D721Med (cell line): ENCODE measurements around the gene TMEM184C.

Experiments used
- DNase-seq: peaks from one replicate; pipeline ENCODE4 v3.0.0; 2011; ENCODE audit warnings: low spot score; ENCODE audit not compliant: insufficient read length
- FAIRE-seq: peaks from 2 replicates; lab custom pipeline; 2011; peaks lifted over from hg19 to GRCh38; lab: Jason Lieb, UNC
- CTCF ChIP-seq: IDR thresholded peaks from 2 replicates; pipeline ENCODE4 v1.5.1; 2012; ENCODE audit warnings: mild to moderate bottlenecking, control low read depth; ENCODE audit not compliant: insufficient read depth; ENCODE audit errors: missing control alignments

Gene TMEM184C

DNA sequence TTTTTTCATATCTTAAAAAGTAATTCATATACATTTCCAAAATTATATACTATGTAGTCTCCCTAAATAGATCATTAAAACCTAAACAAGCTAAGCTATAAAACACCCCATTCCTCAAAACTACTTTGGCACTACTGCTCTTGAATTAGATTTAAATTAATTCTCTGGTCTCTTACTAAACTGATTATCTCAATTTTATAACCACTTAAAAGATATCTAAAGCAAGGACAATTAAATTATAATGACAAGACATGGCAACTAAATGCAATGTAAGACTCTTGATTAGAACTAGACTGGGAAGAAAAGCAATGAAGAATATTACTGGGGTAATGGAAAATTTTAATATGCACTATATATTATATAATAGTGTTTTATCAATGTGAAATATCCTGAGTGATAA, 27.9 kb downstream of the TMEM184C start:
- FAIRE-seq (no peak), DNase-seq (no peak)
- no peak for TF ChIP-seq CTCF

DNA sequence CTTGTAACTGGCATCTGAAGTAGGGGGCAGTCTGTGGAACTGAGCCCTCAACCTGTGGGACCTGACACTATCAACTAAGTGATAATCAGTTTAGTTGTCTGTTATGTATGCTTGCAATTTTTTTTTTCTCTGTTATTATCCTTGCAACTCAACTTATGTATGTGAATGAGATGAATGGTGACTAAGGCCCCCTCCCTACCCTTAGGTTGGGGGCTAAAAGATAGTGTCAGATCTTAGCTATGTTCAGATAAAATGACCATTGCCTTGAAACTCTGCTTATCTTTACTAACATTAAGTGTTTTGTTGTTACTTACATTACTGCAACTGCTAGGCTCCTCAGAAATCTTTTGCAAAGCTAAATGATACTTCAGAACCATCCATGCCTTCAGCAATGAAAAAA, 31.5 kb downstream of the TMEM184C start:
- FAIRE-seq = no peak
- no peak for TF ChIP-seq CTCF
- DNase-seq = no peak

DNA sequence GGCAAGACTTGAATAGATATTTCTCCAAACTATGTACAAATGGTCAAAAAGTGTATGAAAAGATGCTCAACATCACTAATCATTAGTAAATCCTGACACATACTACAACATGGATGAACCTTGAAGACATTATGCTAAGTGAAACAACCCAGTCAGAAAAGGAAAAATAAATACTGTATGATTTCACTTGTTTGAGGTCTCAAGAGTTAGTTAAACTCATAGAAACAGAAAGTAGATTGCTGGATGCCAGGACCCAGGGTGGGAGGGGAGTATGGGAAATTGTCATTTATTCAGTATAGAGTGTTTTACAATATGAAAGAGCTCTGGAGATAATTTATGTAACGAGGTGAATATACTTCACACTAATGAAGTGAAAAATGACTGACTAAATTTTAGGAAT, 34.4 kb downstream of the TMEM184C start:
- DNase-seq (no peak), FAIRE-seq (peak; percentile 84)
- TF ChIP-seq CTCF = no peak

- no peak for FAIRE-seq
- DNase-seq = no peak
- no peak for TF ChIP-seq CTCF
Measured at GRCh38 chr4:147655639-147656038, 38.4 kb downstream of the TMEM184C start.

DNA sequence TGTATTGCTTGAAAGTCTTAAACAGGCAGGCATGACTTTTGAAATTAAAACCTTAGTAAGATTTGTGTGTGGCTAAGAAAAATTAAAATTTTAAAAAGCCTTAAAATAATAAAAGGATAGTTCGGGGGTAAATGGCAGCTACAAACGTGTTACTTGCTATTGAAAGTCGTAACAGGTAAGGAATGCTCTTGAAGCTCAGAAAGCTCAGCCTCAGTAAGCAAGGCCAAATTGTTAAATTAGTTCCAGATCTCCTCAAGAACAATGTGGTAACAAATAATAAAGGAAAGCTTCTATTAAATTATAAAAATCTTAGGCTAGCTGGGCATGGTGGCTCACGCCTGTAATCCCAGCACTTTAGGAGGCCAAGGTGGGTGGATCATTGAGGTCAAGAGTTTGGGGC, 41.3 kb downstream of the TMEM184C start:
- no peak for TF ChIP-seq CTCF
- no peak for DNase-seq
- no peak for FAIRE-seq

GRCh38 chr4:147674073-147674472, 56.9 kb downstream of the TMEM184C start:
- DNase-seq (no peak), FAIRE-seq (no peak)
- no peak for TF ChIP-seq CTCF

DNA sequence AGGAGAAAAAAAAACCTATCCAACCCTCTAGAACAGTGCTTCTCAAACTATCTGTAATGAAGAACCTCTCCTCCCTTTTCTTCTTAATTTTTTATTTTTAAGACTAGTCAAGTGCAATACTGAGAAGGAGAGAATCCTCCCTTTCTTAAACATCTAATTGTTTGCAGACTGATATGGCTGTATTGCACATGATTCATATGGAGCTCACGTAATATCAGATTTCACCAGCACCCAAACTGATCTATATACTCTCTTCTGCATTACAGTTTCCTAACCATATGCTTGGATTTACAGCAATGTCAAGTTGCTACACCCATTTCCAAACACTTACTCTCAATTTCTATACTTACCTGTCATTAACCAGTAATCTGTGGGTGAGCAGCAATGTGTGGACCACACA, 57.3 kb downstream of the TMEM184C start:
- DNase-seq (no peak), FAIRE-seq (no peak)
- TF ChIP-seq CTCF = no peak
